Measurements from ENCODE around the gene CNTN1.

The CNTN1 gene

DNA sequence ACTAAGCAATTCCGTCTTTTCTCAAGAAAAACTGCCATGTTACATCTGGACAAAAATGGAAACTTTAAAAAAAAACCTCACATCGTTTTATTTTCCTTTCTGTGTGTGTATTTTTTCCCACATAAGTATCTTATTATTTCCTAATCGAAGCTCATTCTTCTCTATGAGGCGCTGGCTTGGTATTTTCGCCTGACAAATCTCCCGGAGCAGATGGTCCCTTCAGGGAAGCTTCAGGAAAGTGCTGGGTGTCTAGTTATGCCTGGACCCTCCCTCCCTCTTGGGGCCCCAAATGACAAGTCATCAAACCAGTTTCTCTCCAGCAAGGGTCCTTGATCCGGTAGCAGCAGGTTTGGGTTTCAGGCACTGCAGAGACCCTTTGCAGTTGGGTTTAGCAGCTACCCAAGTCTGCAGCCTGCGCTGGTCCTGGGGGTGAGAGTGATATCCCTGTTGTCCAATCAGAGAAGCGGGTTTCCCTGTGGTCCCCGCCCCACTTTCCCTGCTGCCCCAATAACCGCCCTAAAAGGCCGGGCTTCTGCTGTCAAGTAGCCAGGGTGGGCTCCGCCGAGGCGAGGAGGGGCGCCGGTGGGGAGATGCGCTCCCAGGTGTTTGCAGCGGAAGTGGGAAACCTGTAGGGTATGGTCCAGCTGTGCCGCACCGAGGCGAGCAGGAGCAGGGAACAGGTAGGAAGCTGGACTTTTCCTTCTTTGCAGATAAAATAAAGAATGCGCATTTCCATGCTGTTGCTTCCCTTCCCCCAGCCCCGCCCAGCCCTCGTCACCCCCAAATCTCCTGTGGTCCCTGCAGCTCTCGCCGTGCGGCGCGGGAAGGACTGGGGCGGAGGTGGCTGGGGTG, at the start of gene CNTN1:
Gene CNTN1, plus strand, starts transcription at position 527 of the 852 bp plus-strand sequence.
- no peak for DNase-seq

DNA sequence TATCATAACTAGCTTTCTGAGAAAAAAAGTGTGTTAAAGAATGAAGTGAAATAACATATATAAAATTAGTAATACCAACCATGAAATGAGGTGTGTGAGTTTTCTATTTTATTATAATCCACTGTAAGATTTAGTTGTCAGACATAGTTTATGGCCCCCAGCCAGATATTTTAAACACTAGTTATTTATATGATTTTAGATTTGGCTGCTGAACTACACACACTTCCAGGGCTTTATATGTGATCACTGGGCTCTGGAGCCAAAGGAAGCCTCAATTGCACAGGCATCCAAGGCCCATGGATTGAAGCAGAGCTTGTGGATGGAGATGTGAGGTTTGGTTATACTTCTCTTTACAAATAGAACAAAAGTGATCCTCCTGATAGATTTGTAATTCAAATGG, 48.7 kb upstream of the CNTN1 start:
- DNase-seq = no peak

DNA sequence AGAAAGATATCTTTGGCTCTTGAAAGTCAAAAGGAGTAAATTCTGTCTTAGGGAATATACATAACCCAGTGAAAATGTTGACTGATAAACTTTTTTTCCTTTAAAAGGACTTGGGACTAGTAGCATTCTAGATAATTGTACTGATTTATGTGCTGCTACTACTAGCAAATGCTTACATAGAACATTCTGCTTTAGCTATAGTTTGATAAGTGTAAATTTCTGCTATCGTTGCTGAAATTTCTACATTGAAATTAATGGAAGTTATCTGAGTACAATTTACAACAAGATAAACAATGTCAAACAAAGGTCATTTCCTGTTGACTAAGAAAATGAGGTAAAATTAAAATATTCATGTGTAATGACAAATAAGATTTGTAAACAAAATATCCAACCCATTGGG, 48.3 kb upstream of the CNTN1 start:
- DNase-seq = no peak

- DNase-seq = no peak
Measured at GRCh38 chr12:40644708-40645107, 47.5 kb upstream of the CNTN1 start.

DNA sequence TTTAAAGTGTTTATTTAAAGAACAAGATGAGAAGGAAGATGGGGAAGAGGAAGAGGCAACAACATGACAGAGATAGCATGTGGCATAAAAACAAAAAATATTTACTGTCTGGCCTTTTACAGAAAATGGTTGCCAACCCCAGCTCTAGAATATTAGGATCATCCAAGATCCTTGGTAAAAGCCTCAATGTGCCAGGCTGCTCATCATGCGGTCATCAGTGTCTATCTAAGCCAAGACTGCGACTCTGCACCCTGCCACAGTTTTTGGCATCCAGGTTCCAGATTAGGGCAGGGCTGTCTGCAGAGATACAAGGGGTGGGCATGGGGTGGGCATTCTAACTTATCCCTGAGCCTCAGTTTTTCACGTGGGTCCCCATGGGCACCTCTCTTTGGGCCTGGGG, 46.9 kb upstream of the CNTN1 start:
- no peak for DNase-seq

- DNase-seq = no peak
Measured at GRCh38 chr12:40646456-40646855, 45.8 kb upstream of the CNTN1 start.

DNA sequence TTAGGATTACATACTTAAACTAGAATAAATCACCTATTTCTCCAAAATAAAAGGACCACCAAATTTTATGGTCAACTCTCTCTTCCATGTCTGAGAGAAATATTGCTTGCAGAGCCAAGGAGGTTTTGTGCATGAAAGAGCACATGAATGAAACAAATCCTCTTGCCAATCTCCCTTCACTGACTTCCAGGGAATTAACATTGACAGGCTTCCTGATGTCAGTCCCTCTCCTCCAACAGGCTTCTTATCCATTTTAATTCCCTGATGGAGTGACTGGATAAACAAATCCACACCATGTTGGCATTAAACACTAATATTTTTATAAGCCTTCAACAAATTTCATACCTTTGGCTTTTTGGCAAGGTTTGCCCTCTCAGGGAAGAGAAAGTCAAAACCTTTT, 45.3 kb upstream of the CNTN1 start:
- DNase-seq = no peak

GRCh38 chr12:40647651-40648050, 44.6 kb upstream of the CNTN1 start:
- DNase-seq = no peak

DNA sequence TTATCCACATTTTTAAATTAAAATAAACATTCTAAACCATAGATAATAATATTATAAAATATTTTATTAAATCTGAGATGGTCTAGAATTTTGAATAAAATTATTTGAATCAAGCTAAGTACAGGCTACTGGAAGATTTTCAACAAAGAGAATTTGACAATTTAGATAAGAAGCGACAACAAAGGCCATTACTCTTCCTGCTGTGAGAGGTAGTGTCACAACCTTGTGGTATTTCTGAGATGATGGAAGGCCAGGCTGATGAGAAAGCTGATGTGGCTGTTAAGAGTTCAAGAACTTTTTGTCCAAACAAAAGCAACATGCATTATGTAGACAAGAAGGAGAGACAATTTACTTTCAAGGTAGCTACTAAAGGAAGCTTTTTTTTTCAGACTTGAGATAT, 43.7 kb upstream of the CNTN1 start:
- DNase-seq = no peak

GRCh38 chr12:40650038-40650704, 42.1 kb upstream of the CNTN1 start:
- DNase-seq = no peak

DNA sequence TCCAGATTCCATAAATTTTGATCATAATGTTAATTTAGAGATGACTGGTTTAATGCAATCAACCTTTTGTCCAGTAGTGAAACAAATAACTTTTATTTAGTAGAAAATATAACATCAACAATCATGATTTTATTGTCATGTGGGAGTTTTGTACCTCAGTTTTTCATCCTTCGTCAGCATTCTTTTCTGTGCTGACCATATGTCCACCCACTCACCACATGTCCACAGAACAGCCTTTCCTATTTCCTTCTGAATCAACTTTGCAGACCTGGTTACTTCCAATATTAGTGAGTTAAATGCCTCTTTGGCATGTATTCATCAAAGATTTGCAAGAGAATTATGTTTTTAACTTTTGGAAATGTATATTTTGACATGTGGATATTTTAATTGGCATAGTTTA, 36.8 kb upstream of the CNTN1 start:
- no peak for DNase-seq

- no peak for DNase-seq
Measured at GRCh38 chr12:40662366-40662765, 29.9 kb upstream of the CNTN1 start.

- no peak for DNase-seq
Measured at GRCh38 chr12:40663781-40664180, 28.5 kb upstream of the CNTN1 start.

GRCh38 chr12:40668099-40668529, 24.1 kb upstream of the CNTN1 start:
- DNase-seq = no peak

- DNase-seq = no peak
Measured at GRCh38 chr12:40672741-40673271, 19.4 kb upstream of the CNTN1 start.

GRCh38 chr12:40681148-40681547, 11.1 kb upstream of the CNTN1 start:
- no peak for DNase-seq

GRCh38 chr12:40684986-40685385, 7.3 kb upstream of the CNTN1 start:
- DNase-seq = no peak

DNA sequence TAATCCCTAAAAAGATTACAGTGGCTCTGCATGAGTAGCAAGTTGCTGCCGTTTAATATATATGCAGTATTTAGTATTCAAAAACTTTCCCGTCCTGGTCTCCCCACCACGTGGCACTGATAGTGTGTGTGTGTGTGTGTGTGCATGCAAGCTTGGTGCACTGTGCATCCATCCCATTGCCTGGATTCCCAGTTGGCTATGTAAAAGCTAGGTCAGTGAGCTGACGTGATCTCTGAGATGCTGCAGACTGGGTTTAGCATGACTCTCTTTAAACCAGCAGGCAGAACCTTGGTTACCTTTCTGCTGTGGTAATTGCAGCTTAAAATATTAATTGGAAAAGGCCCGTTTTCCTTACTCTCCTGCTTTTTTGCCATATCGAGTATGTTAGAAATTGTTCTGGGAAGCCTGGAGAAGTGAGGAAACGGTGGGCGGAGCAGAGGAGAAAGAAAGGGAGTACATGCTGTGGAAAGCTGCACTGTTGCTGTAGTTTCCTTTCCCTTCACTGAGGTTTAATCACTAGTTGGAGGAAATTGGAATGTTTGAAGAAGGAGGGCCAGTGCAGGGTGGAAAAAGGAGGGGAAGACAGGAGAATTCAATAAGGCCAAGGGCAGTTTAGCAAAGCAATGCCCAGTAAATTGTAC, 4.0 kb upstream of the CNTN1 start:
- DNase-seq = no peak

DNA sequence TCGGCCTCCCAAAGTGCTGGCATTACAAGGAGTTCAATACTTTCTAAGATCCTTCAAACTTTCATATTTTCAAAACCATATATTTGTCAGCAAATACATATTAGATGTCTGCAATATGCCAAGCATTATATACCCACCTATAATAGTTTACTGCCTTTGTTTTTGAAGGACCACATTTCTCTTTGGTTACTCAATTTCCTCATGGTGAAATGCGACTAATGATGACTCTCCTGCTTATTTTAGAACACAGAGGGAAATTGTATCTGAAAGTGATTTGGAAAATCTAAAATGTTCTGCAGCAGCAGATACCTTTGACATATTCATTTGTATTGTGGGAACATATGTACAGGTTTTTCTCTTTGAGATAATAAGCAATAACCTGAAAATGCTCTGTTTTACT, 2.7 kb upstream of the CNTN1 start:
- DNase-seq = no peak

- no peak for DNase-seq
Measured at GRCh38 chr12:40692765-40693206, 547 bp downstream of the CNTN1 start.

GRCh38 chr12:40693207-40693821, 1.1 kb downstream of the CNTN1 start:
- DNase-seq = no peak

GRCh38 chr12:40697566-40698259, 5.5 kb downstream of the CNTN1 start:
- no peak for DNase-seq

DNA sequence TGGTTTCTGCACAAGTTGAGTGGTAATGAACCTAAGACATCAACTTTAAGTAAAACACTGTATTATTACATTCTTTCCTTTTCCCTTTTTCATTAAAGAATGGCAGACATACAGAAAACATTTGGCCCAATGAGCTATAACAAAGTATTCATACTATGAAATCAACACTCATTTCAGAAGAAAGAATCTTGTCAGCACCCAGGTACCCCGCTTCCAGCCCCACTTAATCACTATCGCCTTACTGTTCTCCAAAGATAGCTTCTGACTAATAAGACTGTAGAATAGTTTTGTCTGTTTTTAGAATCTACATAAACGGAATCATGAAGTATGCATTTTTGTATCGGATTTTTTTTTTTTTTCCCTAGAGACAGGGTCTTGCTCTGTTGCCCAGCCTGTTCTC, 9.5 kb downstream of the CNTN1 start:
- no peak for DNase-seq
